ENCODE measurements around the gene PARD3B. TPM values are rescaled to one million over a fixed set of nuclear protein-coding genes. Genes with fewer than 3 reads are reported as not detected.

Gene PARD3B
- total and polyA plus RNA-seq, 12 donors, result 0.46 to 12.4 (median 8.3) TPM

DNA sequence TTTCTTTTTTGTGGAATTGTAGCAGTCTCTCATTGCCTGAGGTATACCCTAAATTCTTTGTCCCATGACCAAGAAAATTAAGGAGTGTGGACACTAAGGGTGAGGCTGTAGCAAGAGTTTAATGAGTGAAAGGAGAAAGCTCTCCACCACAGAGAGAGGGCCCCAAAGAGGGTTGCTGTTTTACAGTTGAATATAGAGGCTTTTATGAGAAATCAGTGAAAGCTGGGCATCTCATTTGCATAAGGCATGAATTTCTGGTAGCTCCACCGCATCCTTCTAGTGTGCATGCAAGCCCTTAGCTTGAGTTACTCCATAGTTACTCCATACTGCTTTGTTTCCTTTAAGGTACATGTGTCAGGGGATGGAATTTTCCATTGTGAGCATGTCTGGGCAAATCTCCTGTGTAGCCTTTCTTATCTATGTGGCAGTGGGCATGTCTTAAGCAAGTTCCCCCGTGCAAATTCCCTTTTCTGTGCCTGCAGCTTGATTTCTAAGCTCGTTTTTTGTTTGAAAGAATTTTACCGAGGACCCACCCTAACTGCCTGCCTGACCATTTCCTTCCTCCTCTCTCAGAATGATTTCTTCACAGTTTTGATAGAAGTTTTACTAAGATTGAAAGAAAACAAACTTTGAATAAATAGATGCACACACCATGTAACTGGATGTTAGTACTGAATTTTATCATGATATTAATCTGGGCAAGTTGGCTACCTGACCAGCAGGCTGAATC, 218.9 kb downstream of the PARD3B start:
- TF ChIP-seq, protein P1, sequence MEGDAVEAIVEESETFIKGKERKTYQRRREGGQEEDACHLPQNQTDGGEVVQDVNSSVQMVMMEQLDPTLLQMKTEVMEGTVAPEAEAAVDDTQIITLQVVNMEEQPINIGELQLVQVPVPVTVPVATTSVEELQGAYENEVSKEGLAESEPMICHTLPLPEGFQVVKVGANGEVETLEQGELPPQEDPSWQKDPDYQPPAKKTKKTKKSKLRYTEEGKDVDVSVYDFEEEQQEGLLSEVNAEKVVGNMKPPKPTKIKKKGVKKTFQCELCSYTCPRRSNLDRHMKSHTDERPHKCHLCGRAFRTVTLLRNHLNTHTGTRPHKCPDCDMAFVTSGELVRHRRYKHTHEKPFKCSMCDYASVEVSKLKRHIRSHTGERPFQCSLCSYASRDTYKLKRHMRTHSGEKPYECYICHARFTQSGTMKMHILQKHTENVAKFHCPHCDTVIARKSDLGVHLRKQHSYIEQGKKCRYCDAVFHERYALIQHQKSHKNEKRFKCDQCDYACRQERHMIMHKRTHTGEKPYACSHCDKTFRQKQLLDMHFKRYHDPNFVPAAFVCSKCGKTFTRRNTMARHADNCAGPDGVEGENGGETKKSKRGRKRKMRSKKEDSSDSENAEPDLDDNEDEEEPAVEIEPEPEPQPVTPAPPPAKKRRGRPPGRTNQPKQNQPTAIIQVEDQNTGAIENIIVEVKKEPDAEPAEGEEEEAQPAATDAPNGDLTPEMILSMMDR (IDR thresholded peaks at IDR 0.05), result no peak
- 85 to 90% methylated on average over 4 of the region's 4 CpGs for WGBS, 2 donors
- H3K4me3 ChIP-seq, result no peak overlapping the region

DNA sequence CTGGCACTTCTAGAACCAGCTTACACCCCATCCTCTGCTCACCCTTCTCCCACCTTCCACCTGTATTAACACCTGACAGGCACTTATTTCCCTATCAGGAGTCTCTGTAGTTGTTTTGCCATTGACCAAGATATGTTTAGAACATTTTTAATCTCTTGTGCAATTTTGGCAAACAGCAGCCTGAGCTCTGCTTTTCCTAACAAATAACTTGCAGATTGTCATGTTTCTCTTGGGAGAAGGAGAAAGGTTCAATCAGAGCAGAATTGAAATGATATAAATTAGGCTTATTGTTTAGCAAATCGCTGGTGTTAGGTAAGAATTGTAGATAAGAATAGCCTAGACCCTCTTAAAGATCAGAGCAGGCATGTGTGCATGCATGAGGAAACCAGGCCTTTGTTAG, 225.5 kb downstream of the PARD3B start:
- H3K4me1 ChIP-seq, result peaks cover 0 to 13% (median 1%) of the 10 kb centered on the region in 9 donors
- DNase-seq (no peak), ATAC-seq (no peak)
- no peaks in the 10 kb centered on the region for H3K27me3 ChIP-seq
- H3K36me3 ChIP-seq, result no peaks in the 10 kb centered on the region
- peaks cover 0 to 8% (median 0%) of the 10 kb centered on the region in 11 donors for H3K9me3 ChIP-seq
- WGBS, 2 donors, result 63 to 75% methylated on average over 1 of the region's 1 CpG
- TF ChIP-seq, protein P1 (IDR thresholded peaks at IDR 0.05), result no peak
- no peak overlapping the region for H3K4me3 ChIP-seq
- intact Hi-C loops (cut with DNase I), result no loop called here
- H3K27ac ChIP-seq, result no peak overlapping the region

More for the DNA sequence above, 218.9 kb downstream of the PARD3B start:
- Histone ChIP-seq H3K36me3 (no peaks in the 10 kb centered on the region), H3K27me3 (no peaks in the 10 kb centered on the region), H3K9me3 (peaks cover 3 to 36% (median 10%) of the 10 kb centered on the region in 11 donors), H3K27ac (no peak overlapping the region), H3K4me1 (no peaks in the 10 kb centered on the region)
- DNase-seq (no peak), ATAC-seq (no peak)
- intact Hi-C loops (cut with DNase I), result no loop called here

DNA sequence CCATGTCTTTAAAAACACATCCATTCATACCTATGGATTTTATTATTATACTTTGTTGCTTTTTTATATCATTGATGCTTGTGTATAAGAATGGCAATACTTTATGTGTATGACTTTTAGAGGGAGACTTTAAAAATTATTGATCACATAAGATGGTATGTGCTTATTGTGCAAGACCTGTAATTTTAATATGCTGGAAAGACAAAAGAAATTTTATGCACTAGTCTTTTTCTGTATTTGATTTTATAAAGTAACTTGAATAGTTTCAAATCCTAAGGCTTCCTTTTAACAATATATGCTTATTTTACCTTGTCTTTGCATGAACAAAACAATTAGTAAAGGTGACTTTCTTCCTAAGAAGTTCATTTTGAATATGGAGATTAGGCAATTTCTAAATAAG, 226.4 kb downstream of the PARD3B start:
- intact Hi-C loops (cut with DNase I), result no loop called here
- peaks cover 0 to 18% (median 3%) of the 10 kb centered on the region in 9 donors for H3K4me1 ChIP-seq
- H3K27me3 ChIP-seq, result no peaks in the 10 kb centered on the region
- no peak for DNase-seq
- no peak overlapping the region for H3K4me3 ChIP-seq
- no peak overlapping the region for H3K27ac ChIP-seq
- no peaks in the 10 kb centered on the region for H3K36me3 ChIP-seq
- ATAC-seq, result no peak
- TF ChIP-seq, protein P1 (IDR thresholded peaks at IDR 0.05), result no peak
- no peaks in the 10 kb centered on the region for H3K9me3 ChIP-seq

DNA sequence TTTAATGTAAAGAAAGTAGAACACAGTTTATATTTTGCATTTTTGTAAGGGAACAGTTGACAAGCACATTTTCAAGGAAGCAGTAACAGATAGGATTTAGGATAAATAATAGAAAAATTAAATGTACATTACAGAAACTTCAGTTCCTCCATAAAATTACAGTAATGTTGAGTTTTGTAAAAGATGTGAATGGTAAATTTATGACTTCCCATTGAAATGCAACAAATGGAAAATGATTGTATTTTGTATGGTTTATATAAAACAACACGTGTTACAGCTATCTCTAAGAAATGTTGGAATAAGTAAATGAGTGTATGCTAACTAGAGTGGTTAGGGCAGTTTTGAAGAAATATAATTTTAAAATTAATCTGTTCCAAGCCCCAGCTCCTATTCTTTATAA, 227.3 kb downstream of the PARD3B start:
- H3K27ac ChIP-seq, result no peak overlapping the region
- no peak overlapping the region for H3K4me3 ChIP-seq
- 96 to 98% methylated on average over 1 of the region's 1 CpG for WGBS, 2 donors
- TF ChIP-seq, protein P1 (IDR thresholded peaks at IDR 0.05), result no peak
- intact Hi-C loops (cut with DNase I), result no loop called here
- no peaks in the 10 kb centered on the region for H3K36me3 ChIP-seq
- H3K9me3 ChIP-seq, result no peaks in the 10 kb centered on the region
- H3K4me1 ChIP-seq, result peaks cover 0 to 18% (median 3%) of the 10 kb centered on the region in 9 donors
- H3K27me3 ChIP-seq, result no peaks in the 10 kb centered on the region
- DNase-seq, result no peak
- ATAC-seq, result no peak

Measured in heart right ventricle (tissue), 16 donors.